GM12891 (cell line): Measurements from ENCODE around the gene LAMTOR5.
A peak's percentile ranks its signal among the peaks of the same experiment; 100 is the strongest.
"Not testable (repeated sequence)": the region's sequence is repeated elsewhere in the genome, so short reads cannot be mapped to it uniquely, and the experiment has no call there.

Experiments
- DNase-seq: peaks from one replicate; pipeline ENCODE4 v3.0.0; 2011; ENCODE audit warnings: low spot score; ENCODE audit not compliant: insufficient read length
- FAIRE-seq: peaks from 2 replicates; lab custom pipeline; 2011; peaks lifted over from hg19 to GRCh38; lab: Jason Lieb, UNC
- PAX5 ChIP-seq: IDR thresholded peaks from 2 replicates; pipeline ENCODE4 v1.6.1; 2011; ENCODE audit warnings: low read length, moderate library complexity, mild to moderate bottlenecking; ENCODE audit not compliant: insufficient read depth, severe bottlenecking
- POLR2A ChIP-seq: IDR thresholded peaks from 2 replicates; pipeline ENCODE4 v1.6.1; 2011; ENCODE audit warnings: low read depth, low read length, control low read depth
- POLR2AphosphoS5 ChIP-seq: IDR thresholded peaks from 2 replicates; pipeline ENCODE4 v1.6.1; 2011; ENCODE audit warnings: low read depth, low read length, control low read depth
- POU2F2 ChIP-seq: IDR thresholded peaks from 2 replicates; pipeline ENCODE4 v1.6.1; 2011; ENCODE audit warnings: low read depth, mild to moderate bottlenecking, control low read depth, low read length, moderate library complexity
- SPI1 ChIP-seq: IDR thresholded peaks from 2 replicates; pipeline ENCODE4 v1.6.1; 2011; ENCODE audit warnings: low read depth, low read length, control low read depth
- TAF1 ChIP-seq: IDR thresholded peaks from 2 replicates; pipeline ENCODE4 v1.6.1; 2011; ENCODE audit warnings: low read depth, low read length, control low read depth

The LAMTOR5 gene

GRCh38 chr1:110430366-110430765, 22.9 kb upstream of the LAMTOR5 start:
- DNase-seq (no peak), FAIRE-seq (no peak)

GRCh38 chr1:110428946-110429345, 21.5 kb upstream of the LAMTOR5 start:
- DNase-seq (no peak), FAIRE-seq (no peak)
- TF ChIP-seq POU2F2, result no peak
- TF ChIP-seq SPI1, result no peak
- TF ChIP-seq POLR2A, result no peak
- no peak for TF ChIP-seq POLR2AphosphoS5
- no peak for TF ChIP-seq TAF1
- TF ChIP-seq PAX5, result no peak

More at GRCh38 chr1:110430366-110430765, 22.9 kb upstream of the LAMTOR5 start:
- TF ChIP-seq POLR2AphosphoS5 (no peak), TAF1 (no peak), POU2F2 (no peak), POLR2A (no peak), PAX5 (no peak)

GRCh38 chr1:110426854-110427253, 19.4 kb upstream of the LAMTOR5 start:
- FAIRE-seq (no peak), DNase-seq (no peak)
- no peak for TF ChIP-seq POLR2AphosphoS5
- TF ChIP-seq POU2F2, result no peak
- no peak for TF ChIP-seq PAX5
- no peak for TF ChIP-seq TAF1
- TF ChIP-seq SPI1, result no peak
- no peak for TF ChIP-seq POLR2A

- no peak for TF ChIP-seq POLR2AphosphoS5
- no peak for TF ChIP-seq PAX5
- TF ChIP-seq SPI1, result no peak
- TF ChIP-seq POLR2A, result no peak
- no peak for TF ChIP-seq POU2F2
- TF ChIP-seq TAF1, result no peak
- FAIRE-seq (no peak), DNase-seq (no peak)
Observed at GRCh38 chr1:110425612-110426152, 18.2 kb upstream of the LAMTOR5 start.

- TF ChIP-seq POU2F2 (no peak), POLR2AphosphoS5 (no peak), POLR2A (no peak), PAX5 (no peak), TAF1 (no peak), SPI1 (no peak)
- FAIRE-seq (no peak), DNase-seq (no peak)
Observed at GRCh38 chr1:110424699-110425611, 17.5 kb upstream of the LAMTOR5 start.

- DNase-seq, result no peak
- TF ChIP-seq POU2F2 (no peak), SPI1 (no peak)
Observed at GRCh38 chr1:110420874-110421793, 13.6 kb upstream of the LAMTOR5 start.

GRCh38 chr1:110420023-110420662, 12.6 kb upstream of the LAMTOR5 start:
- DNase-seq (no peak), FAIRE-seq (no peak)
- TF ChIP-seq TAF1 (no peak), PAX5 (no peak), SPI1 (no peak), POLR2AphosphoS5 (no peak), POLR2A (no peak), POU2F2 (no peak)

More at GRCh38 chr1:110420874-110421793, 13.6 kb upstream of the LAMTOR5 start:
- no peak for FAIRE-seq

GRCh38 chr1:110418729-110419128, 11.2 kb upstream of the LAMTOR5 start:
- no peak for DNase-seq
- TF ChIP-seq SPI1 (no peak), PAX5 (no peak), POLR2A (no peak), POLR2AphosphoS5 (no peak), TAF1 (no peak), POU2F2 (no peak)
- FAIRE-seq, result no peak

GRCh38 chr1:110413045-110413444, 5.6 kb upstream of the LAMTOR5 start:
- FAIRE-seq, result not testable (repeated sequence)

More at GRCh38 chr1:110413045-110413444, 5.6 kb upstream of the LAMTOR5 start:
- peak; percentile 15; the same call in 1 of the 2 replicates for TF ChIP-seq SPI1
- not testable (repeated sequence) for DNase-seq
